ENCODE measurements around the gene FXYD7.

GRCh38 chr19:35118268-35119020 is 24.6 kb upstream of the FXYD7 start:
- TF ChIP-seq, protein P1, sequence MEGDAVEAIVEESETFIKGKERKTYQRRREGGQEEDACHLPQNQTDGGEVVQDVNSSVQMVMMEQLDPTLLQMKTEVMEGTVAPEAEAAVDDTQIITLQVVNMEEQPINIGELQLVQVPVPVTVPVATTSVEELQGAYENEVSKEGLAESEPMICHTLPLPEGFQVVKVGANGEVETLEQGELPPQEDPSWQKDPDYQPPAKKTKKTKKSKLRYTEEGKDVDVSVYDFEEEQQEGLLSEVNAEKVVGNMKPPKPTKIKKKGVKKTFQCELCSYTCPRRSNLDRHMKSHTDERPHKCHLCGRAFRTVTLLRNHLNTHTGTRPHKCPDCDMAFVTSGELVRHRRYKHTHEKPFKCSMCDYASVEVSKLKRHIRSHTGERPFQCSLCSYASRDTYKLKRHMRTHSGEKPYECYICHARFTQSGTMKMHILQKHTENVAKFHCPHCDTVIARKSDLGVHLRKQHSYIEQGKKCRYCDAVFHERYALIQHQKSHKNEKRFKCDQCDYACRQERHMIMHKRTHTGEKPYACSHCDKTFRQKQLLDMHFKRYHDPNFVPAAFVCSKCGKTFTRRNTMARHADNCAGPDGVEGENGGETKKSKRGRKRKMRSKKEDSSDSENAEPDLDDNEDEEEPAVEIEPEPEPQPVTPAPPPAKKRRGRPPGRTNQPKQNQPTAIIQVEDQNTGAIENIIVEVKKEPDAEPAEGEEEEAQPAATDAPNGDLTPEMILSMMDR (IDR thresholded peaks at IDR 0.05), result no peak
- no peak for TF ChIP-seq ZFX (IDR thresholded peaks at IDR 0.05; ENCODE audit: borderline replicate concordance)

Data from 22Rv1 (cell line).